ENCODE data around the gene C1orf159. TPM values are rescaled to one million over a fixed set of nuclear protein-coding genes. Genes with fewer than 3 reads are reported as not detected.

C1orf159 gene
- polyA plus RNA-seq, 2 of the 4 experiments (the other 2 are of a cell fraction), result 4.0 to 10.2 TPM

DNA sequence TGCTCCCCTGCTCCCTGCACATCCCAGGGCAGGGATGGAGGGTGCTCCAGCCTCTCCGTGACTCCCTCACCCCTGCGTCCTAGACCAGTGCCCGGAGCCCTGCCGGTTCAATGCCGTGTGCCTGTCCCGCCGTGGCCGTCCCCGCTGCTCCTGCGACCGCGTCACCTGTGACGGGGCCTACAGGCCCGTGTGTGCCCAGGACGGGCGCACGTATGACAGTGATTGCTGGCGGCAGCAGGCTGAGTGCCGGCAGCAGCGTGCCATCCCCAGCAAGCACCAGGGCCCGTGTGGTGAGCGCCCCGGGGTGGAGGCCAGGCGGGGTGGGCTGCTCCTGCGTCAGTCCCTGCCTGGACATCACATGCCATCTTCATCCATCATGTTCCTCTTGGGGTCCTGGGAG, 74.0 kb downstream of the C1orf159 start:
- Histone ChIP-seq H3K4me3 (no peak overlapping the region), H3K27ac (no peak overlapping the region), H3K4me2 (no peak overlapping the region), H3K9me3 (no peaks in the 10 kb centered on the region), H3K4me1 (peaks cover 9% of the 10 kb centered on the region)
- no peak for ATAC-seq
- no peak for DNase-seq (ENCODE audit: low read depth in 1 of 2, low spot score in 1 of 2)
- TF ChIP-seq BHLHE40 (IDR thresholded peaks at IDR 0.05; ENCODE audit: low read depth, low read length), result no peak
- TF ChIP-seq FOSL2 (IDR thresholded peaks at IDR 0.05), result no peak
- no peak for TF ChIP-seq FOSL2 (CRISPR knock-in tag; IDR thresholded peaks at IDR 0.05)
- TF ChIP-seq RAD21 (conservative IDR thresholded peaks at IDR 0.05 in 1 of 2, IDR thresholded peaks at IDR 0.05 in 1 of 2), result no peak
- TF ChIP-seq, protein P1, sequence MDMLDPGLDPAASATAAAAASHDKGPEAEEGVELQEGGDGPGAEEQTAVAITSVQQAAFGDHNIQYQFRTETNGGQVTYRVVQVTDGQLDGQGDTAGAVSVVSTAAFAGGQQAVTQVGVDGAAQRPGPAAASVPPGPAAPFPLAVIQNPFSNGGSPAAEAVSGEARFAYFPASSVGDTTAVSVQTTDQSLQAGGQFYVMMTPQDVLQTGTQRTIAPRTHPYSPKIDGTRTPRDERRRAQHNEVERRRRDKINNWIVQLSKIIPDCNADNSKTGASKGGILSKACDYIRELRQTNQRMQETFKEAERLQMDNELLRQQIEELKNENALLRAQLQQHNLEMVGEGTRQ (IDR thresholded peaks at IDR 0.05), result no peak
- TF ChIP-seq NPAS2 (CRISPR knock-in tag; IDR thresholded peaks at IDR 0.05; ENCODE audit: borderline replicate concordance), result no peak
- no peak for TF ChIP-seq JUN (IDR thresholded peaks at IDR 0.05)
- TF ChIP-seq EHMT2 (IDR thresholded peaks at IDR 0.05; ENCODE audit: low read depth), result no peak
- TF ChIP-seq RNF2 (IDR thresholded peaks at IDR 0.05; ENCODE audit: borderline replicate concordance, low read depth), result no peak
- no peak for TF ChIP-seq RFX5 (IDR thresholded peaks at IDR 0.05)
- TF ChIP-seq POLR2AphosphoS2 (conservative IDR thresholded peaks at IDR 0.05; ENCODE audit: low read length), result no peak
- TF ChIP-seq FOXS1 (CRISPR knock-in tag; IDR thresholded peaks at IDR 0.05), result no peak
- TF ChIP-seq, protein P2, sequence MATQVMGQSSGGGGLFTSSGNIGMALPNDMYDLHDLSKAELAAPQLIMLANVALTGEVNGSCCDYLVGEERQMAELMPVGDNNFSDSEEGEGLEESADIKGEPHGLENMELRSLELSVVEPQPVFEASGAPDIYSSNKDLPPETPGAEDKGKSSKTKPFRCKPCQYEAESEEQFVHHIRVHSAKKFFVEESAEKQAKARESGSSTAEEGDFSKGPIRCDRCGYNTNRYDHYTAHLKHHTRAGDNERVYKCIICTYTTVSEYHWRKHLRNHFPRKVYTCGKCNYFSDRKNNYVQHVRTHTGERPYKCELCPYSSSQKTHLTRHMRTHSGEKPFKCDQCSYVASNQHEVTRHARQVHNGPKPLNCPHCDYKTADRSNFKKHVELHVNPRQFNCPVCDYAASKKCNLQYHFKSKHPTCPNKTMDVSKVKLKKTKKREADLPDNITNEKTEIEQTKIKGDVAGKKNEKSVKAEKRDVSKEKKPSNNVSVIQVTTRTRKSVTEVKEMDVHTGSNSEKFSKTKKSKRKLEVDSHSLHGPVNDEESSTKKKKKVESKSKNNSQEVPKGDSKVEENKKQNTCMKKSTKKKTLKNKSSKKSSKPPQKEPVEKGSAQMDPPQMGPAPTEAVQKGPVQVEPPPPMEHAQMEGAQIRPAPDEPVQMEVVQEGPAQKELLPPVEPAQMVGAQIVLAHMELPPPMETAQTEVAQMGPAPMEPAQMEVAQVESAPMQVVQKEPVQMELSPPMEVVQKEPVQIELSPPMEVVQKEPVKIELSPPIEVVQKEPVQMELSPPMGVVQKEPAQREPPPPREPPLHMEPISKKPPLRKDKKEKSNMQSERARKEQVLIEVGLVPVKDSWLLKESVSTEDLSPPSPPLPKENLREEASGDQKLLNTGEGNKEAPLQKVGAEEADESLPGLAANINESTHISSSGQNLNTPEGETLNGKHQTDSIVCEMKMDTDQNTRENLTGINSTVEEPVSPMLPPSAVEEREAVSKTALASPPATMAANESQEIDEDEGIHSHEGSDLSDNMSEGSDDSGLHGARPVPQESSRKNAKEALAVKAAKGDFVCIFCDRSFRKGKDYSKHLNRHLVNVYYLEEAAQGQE (IDR thresholded peaks at IDR 0.05), result no peak
- TF ChIP-seq ZC3H11A (IDR thresholded peaks at IDR 0.05), result no peak
- TF ChIP-seq CBX8 (IDR thresholded peaks at IDR 0.05), result no peak
- TF ChIP-seq KDM5A (IDR thresholded peaks at IDR 0.05), result no peak
- TF ChIP-seq, protein P3, sequence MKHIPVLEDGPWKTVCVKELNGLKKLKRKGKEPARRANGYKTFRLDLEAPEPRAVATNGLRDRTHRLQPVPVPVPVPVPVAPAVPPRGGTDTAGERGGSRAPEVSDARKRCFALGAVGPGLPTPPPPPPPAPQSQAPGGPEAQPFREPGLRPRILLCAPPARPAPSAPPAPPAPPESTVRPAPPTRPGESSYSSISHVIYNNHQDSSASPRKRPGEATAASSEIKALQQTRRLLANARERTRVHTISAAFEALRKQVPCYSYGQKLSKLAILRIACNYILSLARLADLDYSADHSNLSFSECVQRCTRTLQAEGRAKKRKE (CRISPR knock-in tag; IDR thresholded peaks at IDR 0.05; ENCODE audit: low read depth), result no peak
- TF ChIP-seq ZFP36 (IDR thresholded peaks at IDR 0.05; ENCODE audit: borderline replicate concordance, partially characterized antibody), result no peak
- no peak for TF ChIP-seq FOSB (CRISPR knock-in tag; IDR thresholded peaks at IDR 0.05)
- TF ChIP-seq EHF (CRISPR knock-in tag; IDR thresholded peaks at IDR 0.05), result no peak
- no peak for TF ChIP-seq HOXB13 (CRISPR knock-in tag; IDR thresholded peaks at IDR 0.05; ENCODE audit: low read depth)
- ChIA-PET CTCF (interaction anchor here (1.4 to 4.7 kb wide), 4 partner anchors 21 to 40 kb away, joined by 3 to 32 read pairs (median 16); partner anchors contain the start of gene ISG15), POLR2A (no interaction called here)
- FAIRE-seq, result no peak
- 98% methylated on average over 12 of the region's 25 CpGs for WGBS (ENCODE audit: missing lambda C conversion rate)

DNA sequence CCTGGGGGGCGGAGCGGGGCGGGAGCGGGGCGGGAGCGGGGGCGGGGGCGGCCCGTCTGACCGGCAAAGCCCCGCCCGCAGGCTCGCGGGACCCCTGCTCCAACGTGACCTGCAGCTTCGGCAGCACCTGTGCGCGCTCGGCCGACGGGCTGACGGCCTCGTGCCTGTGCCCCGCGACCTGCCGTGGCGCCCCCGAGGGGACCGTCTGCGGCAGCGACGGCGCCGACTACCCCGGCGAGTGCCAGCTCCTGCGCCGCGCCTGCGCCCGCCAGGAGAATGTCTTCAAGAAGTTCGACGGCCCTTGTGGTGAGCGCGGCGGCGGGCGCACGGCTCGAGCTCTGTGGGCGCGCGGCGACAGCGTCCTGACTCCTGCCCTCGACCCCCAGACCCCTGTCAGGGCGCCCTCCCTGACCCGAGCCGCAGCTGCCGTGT, 74.8 kb downstream of the C1orf159 start:
- CTCF ChIA-PET, result interaction anchor here (0.6 to 4.7 kb wide), 9 partner anchors 16 to 99 kb away, joined by 3 to 32 read pairs (median 6); partner anchors contain the start of gene ISG15
- ATAC-seq (no peak), FAIRE-seq (no peak), DNase-seq (ENCODE audit: low read depth in 1 of 2, low spot score in 1 of 2) (no peak)
- Histone ChIP-seq H3K4me2 (no peak overlapping the region), H3K4me1 (peaks cover 9% of the 10 kb centered on the region), H3K4me3 (no peak overlapping the region), H3K9me3 (no peaks in the 10 kb centered on the region), H3K27ac (no peak overlapping the region)
- TF ChIP-seq ESRRA (IDR thresholded peaks at IDR 0.05; ENCODE audit: borderline replicate concordance, low read length) (no peak), FOSL2 (IDR thresholded peaks at IDR 0.05) (no peak), FOSL2 (CRISPR knock-in tag; IDR thresholded peaks at IDR 0.05) (no peak), TFCP2L1 (CRISPR knock-in tag; IDR thresholded peaks at IDR 0.05) (no peak), EHF (CRISPR knock-in tag; IDR thresholded peaks at IDR 0.05) (no peak), JUNB (IDR thresholded peaks at IDR 0.05) (no peak), SMC3 (IDR thresholded peaks at IDR 0.05) (no peak), FOSB (CRISPR knock-in tag; IDR thresholded peaks at IDR 0.05) (no peak)
- TF ChIP-seq, protein P4, sequence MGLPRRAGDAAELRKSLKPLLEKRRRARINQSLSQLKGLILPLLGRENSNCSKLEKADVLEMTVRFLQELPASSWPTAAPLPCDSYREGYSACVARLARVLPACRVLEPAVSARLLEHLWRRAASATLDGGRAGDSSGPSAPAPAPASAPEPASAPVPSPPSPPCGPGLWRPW (IDR thresholded peaks at IDR 0.05), result no peak
- TF ChIP-seq, protein P3 (CRISPR knock-in tag; IDR thresholded peaks at IDR 0.05; ENCODE audit: low read depth), result no peak
- WGBS (ENCODE audit: missing lambda C conversion rate), result 97% methylated on average over 24 of the region's 60 CpGs
- POLR2A ChIA-PET, result no interaction called here
